HPDE6-E6E7 (cell line): ENCODE data around the gene KCNK10.
"Not testable (repeated sequence)": the region's sequence is repeated elsewhere in the genome, so short reads cannot be mapped to it uniquely, and the experiment has no call there.

Experiments used
- DNase-seq: peaks from one replicate; pipeline ENCODE4 v3.0.0; 2011; ENCODE audit warnings: missing footprints; ENCODE audit errors: extremely low spot score

Gene KCNK10

GRCh38 chr14:88270776-88271175, 52.3 kb downstream of the KCNK10 start:
- no peak for DNase-seq

- DNase-seq = no peak
These were observed 53.2 kb downstream of the KCNK10 start for GRCh38 chr14:88269806-88270420.

GRCh38 chr14:88266474-88266873, 56.6 kb downstream of the KCNK10 start:
- DNase-seq = no peak

GRCh38 chr14:88264116-88264515, 59.0 kb downstream of the KCNK10 start:
- DNase-seq = no peak

- DNase-seq = not testable (repeated sequence)
These were observed 61.8 kb downstream of the KCNK10 start for GRCh38 chr14:88261302-88261701.

- no peak for DNase-seq
These were observed 65.0 kb downstream of the KCNK10 start for GRCh38 chr14:88258021-88258420.

- no peak for DNase-seq
These were observed 65.8 kb downstream of the KCNK10 start for GRCh38 chr14:88256997-88257950.

GRCh38 chr14:88255798-88256197, 67.3 kb downstream of the KCNK10 start:
- no peak for DNase-seq

GRCh38 chr14:88255196-88255595, 67.9 kb downstream of the KCNK10 start:
- no peak for DNase-seq

GRCh38 chr14:88252498-88252897, 70.6 kb downstream of the KCNK10 start:
- DNase-seq = no peak

- DNase-seq = no peak
These were observed 71.4 kb downstream of the KCNK10 start for GRCh38 chr14:88251650-88252049.

- no peak for DNase-seq
These were observed 73.8 kb downstream of the KCNK10 start for GRCh38 chr14:88249266-88249665.

GRCh38 chr14:88248606-88249005, 74.5 kb downstream of the KCNK10 start:
- no peak for DNase-seq

GRCh38 chr14:88247228-88247627, 75.8 kb downstream of the KCNK10 start:
- DNase-seq = no peak

GRCh38 chr14:88245321-88245720, 77.7 kb downstream of the KCNK10 start:
- no peak for DNase-seq

GRCh38 chr14:88243946-88244345, 79.1 kb downstream of the KCNK10 start:
- no peak for DNase-seq

GRCh38 chr14:88242446-88242845, 80.6 kb downstream of the KCNK10 start:
- no peak for DNase-seq

- no peak for DNase-seq
These were observed 81.3 kb downstream of the KCNK10 start for GRCh38 chr14:88241810-88242209.

- DNase-seq = no peak
These were observed 88.6 kb downstream of the KCNK10 start for GRCh38 chr14:88234442-88234841.

GRCh38 chr14:88233915-88234314, 89.2 kb downstream of the KCNK10 start:
- no peak for DNase-seq

- no peak for DNase-seq
These were observed 90.3 kb downstream of the KCNK10 start for GRCh38 chr14:88232771-88233170.

GRCh38 chr14:88231603-88232002, 91.5 kb downstream of the KCNK10 start:
- DNase-seq = no peak

GRCh38 chr14:88229428-88229827, 93.6 kb downstream of the KCNK10 start:
- no peak for DNase-seq
